ENCODE results near the gene LIM2. TPM values are rescaled to one million over a fixed set of nuclear protein-coding genes. Genes with fewer than 3 reads are reported as not detected.

The LIM2 gene
- total RNA-seq, 2 donors from 2014 or later: not detected

DNA sequence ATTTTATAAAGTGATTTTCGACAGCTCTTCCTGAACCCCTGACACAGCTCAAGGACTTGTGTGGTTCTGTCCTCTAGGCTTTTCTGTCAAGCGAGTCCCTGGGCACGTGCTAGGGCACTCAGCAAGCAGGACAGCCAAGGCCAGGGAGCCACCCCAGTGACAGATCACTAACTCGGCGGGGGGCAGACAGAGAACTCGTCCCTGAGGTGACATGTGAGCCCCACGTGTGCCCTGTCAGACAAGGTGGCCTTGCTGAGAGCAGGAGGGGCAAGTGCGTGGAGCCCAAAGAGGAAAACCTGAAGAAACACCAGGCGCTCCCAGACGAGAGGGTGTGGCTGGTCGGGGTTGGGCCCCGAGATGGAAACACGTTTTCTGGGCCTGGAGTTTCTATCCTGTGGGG, 26.5 kb downstream of the LIM2 start:
- H3K36me3 ChIP-seq (replicated peaks in 1 of 2; ENCODE audit: insufficient read depth in 1 of 2, low read depth in 2 of 2): no peaks in the 10 kb centered on the region
- DNase-seq: no peak
- TF ChIP-seq, protein P1, sequence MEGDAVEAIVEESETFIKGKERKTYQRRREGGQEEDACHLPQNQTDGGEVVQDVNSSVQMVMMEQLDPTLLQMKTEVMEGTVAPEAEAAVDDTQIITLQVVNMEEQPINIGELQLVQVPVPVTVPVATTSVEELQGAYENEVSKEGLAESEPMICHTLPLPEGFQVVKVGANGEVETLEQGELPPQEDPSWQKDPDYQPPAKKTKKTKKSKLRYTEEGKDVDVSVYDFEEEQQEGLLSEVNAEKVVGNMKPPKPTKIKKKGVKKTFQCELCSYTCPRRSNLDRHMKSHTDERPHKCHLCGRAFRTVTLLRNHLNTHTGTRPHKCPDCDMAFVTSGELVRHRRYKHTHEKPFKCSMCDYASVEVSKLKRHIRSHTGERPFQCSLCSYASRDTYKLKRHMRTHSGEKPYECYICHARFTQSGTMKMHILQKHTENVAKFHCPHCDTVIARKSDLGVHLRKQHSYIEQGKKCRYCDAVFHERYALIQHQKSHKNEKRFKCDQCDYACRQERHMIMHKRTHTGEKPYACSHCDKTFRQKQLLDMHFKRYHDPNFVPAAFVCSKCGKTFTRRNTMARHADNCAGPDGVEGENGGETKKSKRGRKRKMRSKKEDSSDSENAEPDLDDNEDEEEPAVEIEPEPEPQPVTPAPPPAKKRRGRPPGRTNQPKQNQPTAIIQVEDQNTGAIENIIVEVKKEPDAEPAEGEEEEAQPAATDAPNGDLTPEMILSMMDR (IDR thresholded peaks at IDR 0.05): no peak
- TF ChIP-seq POLR2A (IDR thresholded peaks at IDR 0.05): no peak
- H3K4me3 ChIP-seq: no peak overlapping the region
- no peaks in the 10 kb centered on the region for H3K9me3 ChIP-seq
- H3K4me1 ChIP-seq: peaks cover 35% of the 10 kb centered on the region
- no peak overlapping the region for H3K27ac ChIP-seq
- intact Hi-C loops (cut with DNase I): no loop called here
- no peak for ATAC-seq
- no peaks in the 10 kb centered on the region for H3K27me3 ChIP-seq
- 87 to 88% methylated on average over 13 of the region's 13 CpGs for WGBS, 2 donors

DNA sequence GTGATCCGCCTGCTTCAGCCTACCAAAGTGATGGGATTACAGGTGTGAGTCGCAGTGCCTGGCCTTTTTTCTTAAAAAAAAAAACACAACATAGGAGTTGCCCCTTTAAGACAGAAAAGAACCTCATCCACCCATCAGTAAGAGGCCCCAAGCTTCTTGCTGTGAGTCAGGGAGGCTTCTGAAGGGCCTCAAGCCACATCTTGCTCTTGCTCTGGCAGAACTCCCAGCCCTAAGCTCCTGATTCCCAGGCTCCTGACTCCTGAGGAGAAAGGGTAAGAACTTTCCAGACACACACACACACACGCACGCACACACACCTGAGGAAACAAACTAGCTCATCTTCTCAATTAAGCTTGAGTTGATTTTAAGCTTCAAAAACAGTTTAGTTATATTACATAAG, 28.5 kb downstream of the LIM2 start:
- no peak overlapping the region for H3K27ac ChIP-seq
- DNase-seq: no peak
- peaks cover 20% of the 10 kb centered on the region for H3K4me1 ChIP-seq
- H3K9me3 ChIP-seq: no peaks in the 10 kb centered on the region
- intact Hi-C loops (cut with DNase I): no loop called here
- H3K36me3 ChIP-seq (replicated peaks in 1 of 2; ENCODE audit: insufficient read depth in 1 of 2, low read depth in 2 of 2): no peaks in the 10 kb centered on the region
- WGBS, 2 donors: 94 to 99% methylated on average over 4 of the region's 4 CpGs
- no peak for ATAC-seq
- no peak overlapping the region for H3K4me3 ChIP-seq
- no peaks in the 10 kb centered on the region for H3K27me3 ChIP-seq
- no peak for TF ChIP-seq POLR2A (IDR thresholded peaks at IDR 0.05)
- TF ChIP-seq, protein P1 (IDR thresholded peaks at IDR 0.05): no peak

DNA sequence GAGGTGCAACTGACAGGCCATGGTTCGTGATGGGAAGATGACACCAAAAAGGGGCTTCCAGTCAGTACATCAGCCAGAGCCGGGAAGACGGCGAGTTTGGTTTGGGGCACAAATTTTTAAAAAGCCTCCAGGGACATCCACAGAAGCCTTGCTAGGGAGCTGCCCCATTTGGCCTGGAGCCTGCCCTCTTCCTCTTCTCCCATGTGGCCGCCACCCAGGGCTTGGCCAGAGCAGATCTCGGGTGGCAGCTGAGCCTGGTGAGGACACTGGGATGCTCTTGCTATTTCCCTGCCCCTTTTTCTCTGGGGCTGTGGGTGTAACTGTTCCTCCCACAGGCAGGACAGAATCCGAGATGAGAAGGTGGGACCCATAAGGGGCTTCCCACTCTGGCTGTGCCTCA, 29.8 kb downstream of the LIM2 start:
- intact Hi-C loops (cut with DNase I): no loop called here
- Histone ChIP-seq H3K27ac (no peak overlapping the region), H3K27me3 (no peaks in the 10 kb centered on the region), H3K4me3 (no peak overlapping the region), H3K36me3 (replicated peaks in 1 of 2; ENCODE audit: insufficient read depth in 1 of 2, low read depth in 2 of 2) (no peaks in the 10 kb centered on the region), H3K4me1 (peaks cover 9% of the 10 kb centered on the region), H3K9me3 (no peaks in the 10 kb centered on the region)
- WGBS, 2 donors: 93 to 98% methylated on average over 7 of the region's 7 CpGs
- TF ChIP-seq, protein P1 (IDR thresholded peaks at IDR 0.05): no peak
- TF ChIP-seq POLR2A (IDR thresholded peaks at IDR 0.05): no peak
- no peak for DNase-seq
- ATAC-seq: no peak

DNA sequence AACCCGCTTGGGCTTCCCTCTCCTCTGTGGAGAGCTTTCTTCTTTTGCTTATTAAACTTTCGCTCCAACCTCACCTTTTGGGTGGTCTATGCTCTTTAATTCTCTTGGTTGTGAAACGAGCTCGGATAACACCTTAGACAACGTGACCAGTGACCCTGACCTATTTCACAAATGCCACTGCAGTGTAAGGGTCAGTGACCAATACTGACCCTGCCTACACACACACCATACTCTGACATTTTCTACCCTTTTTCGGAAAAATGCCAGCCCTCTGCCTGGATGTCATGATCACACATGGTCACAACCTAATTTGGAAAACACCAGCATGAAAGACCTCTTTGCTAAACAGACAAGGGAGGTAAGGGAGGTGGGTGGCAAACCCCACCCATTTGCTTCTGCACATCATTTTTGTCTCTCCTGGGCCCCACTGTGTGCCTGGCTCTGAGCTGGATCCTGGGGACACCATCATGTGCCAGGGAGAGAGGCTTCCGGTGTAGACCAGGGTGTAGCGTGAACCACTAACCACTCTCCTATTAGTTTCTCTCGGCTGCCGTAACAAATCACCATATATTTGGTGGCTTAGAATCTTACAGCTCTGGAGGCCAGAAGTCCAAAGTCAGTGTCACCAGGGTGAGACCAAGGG, 31.5 kb downstream of the LIM2 start:
- no peak overlapping the region for H3K27ac ChIP-seq
- H3K4me1 ChIP-seq: no peaks in the 10 kb centered on the region
- H3K27me3 ChIP-seq: no peaks in the 10 kb centered on the region
- 91 to 94% methylated on average over 10 of the region's 10 CpGs for WGBS, 2 donors
- DNase-seq: no peak
- intact Hi-C loops (cut with DNase I): no loop called here
- H3K9me3 ChIP-seq: no peaks in the 10 kb centered on the region
- no peak overlapping the region for H3K4me3 ChIP-seq
- no peaks in the 10 kb centered on the region for H3K36me3 ChIP-seq (replicated peaks in 1 of 2; ENCODE audit: insufficient read depth in 1 of 2, low read depth in 2 of 2)
- TF ChIP-seq POLR2A (IDR thresholded peaks at IDR 0.05): no peak
- TF ChIP-seq, protein P1 (IDR thresholded peaks at IDR 0.05): no peak
- ATAC-seq: no peak

DNA sequence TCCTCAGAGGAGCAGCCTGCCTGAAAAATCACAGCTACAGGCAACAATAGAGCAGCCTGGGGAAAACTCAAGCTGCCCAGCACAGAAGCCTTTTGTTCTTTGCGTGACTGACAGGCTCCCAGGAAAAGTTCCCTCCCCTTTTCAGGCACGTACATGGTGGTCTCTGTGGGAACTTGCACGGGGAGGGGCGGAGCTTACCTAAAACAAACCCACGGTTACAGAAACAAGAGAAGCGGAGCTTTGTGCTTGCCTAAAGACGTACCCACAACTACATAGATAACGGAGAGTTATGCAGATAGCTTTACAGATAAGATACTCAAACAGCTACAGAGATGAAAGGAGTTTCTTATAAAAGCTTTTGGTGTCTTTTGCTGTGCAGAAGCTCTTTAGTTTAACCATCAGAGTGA, 33.0 kb downstream of the LIM2 start:
- H3K9me3 ChIP-seq: no peaks in the 10 kb centered on the region
- H3K4me1 ChIP-seq: no peaks in the 10 kb centered on the region
- ATAC-seq: no peak
- intact Hi-C loops (cut with DNase I): no loop called here
- peaks cover 0 to 2% of the 10 kb centered on the region in 2 donors for H3K36me3 ChIP-seq (replicated peaks in 1 of 2; ENCODE audit: insufficient read depth in 1 of 2, low read depth in 2 of 2)
- TF ChIP-seq POLR2A (IDR thresholded peaks at IDR 0.05): no peak
- TF ChIP-seq, protein P1 (IDR thresholded peaks at IDR 0.05): no peak
- no peak overlapping the region for H3K27ac ChIP-seq
- WGBS, 2 donors: 44 to 45% methylated on average over 8 of the region's 8 CpGs
- no peaks in the 10 kb centered on the region for H3K27me3 ChIP-seq
- no peak overlapping the region for H3K4me3 ChIP-seq
- no peak for DNase-seq

Data from body of pancreas (tissue), 4 donors.